ENCODE results near the gene REX1BD. TPM values are rescaled to one million over a fixed set of nuclear protein-coding genes. Genes with fewer than 3 reads are reported as not detected.

The REX1BD gene
- total and polyA plus RNA-seq, 2 of the 8 experiments (the other 6 are each of a cell fraction or from before 2014, with no cell fraction given): 56.8 to 62.7 TPM

DNA sequence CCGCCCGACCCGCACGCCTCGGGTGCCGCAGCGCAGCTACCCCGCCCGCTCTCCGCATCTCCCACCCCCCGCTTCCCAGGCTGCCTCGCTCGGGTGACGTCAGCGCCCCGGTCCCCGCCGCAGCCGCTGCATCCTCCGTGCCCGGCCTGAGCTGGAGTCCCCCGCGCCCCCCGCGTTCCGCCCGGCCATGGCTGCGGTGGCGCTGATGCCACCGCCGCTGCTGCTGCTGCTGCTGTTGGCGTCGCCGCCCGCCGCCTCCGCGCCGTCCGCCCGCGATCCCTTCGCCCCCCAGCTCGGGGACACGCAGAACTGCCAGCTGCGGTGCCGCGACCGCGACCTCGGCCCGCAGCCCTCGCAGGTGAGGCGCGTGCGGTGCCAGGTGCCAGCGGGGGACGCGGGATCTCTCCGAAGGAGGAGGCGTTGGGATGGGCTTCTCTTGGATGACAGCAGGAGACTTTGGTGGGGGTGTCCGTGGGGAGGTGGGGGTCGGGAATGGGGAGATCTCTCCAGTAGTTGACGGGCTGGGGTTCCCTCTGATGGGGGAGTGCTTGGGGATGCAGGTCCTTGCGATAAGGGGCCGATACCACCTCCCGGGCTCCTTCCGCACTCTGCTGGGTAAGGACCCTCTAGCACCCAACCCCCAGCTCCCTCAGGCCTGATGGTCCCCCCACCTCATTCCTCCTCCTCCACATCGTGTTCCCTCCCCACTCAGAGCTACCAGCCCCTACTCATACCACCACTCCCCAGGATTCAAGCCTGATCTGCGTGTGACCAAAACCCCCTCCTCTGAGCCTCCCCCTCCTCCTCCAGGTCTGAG, 24.4 kb downstream of the REX1BD start, which contains the start of gene TMEM59L (continued):
- TF ChIP-seq POLR2A (IDR thresholded peaks at IDR 0.05; ENCODE audit: control extremely low read depth in 1 of 2, low read depth in 2 of 2, low read length in 2 of 2): no peak
- TF ChIP-seq, protein P1, sequence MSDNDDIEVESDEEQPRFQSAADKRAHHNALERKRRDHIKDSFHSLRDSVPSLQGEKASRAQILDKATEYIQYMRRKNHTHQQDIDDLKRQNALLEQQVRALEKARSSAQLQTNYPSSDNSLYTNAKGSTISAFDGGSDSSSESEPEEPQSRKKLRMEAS (IDR thresholded peaks at IDR 0.05): peak; percentile 35; the same call in 1 of the 2 replicates
- TF ChIP-seq CHD2 (IDR thresholded peaks at IDR 0.05; ENCODE audit: low read length): no peak
- TF ChIP-seq CREB1 (IDR thresholded peaks at IDR 0.05): peak; percentile 79
- no peak for TF ChIP-seq JUN (IDR thresholded peaks at IDR 0.05; ENCODE audit: low read depth, low read length)
- TF ChIP-seq CHD1 (IDR thresholded peaks at IDR 0.05; ENCODE audit: low read depth, low read length): no peak
- TF ChIP-seq YY1 (IDR thresholded peaks at IDR 0.05; ENCODE audit: low read depth, low read length): no peak
- peak; percentile 73 for TF ChIP-seq RNF2 (IDR thresholded peaks at IDR 0.05; ENCODE audit: borderline replicate concordance, low read depth, low read length, missing control alignments, poor library complexity, severe bottlenecking)
- no peak for TF ChIP-seq FOSL1 (IDR thresholded peaks at IDR 0.05; ENCODE audit: insufficient read depth, low read depth, low read length)
- no peak for TF ChIP-seq NANOG (IDR thresholded peaks at IDR 0.05; ENCODE audit: insufficient read depth, low read depth, low read length, poor library complexity, severe bottlenecking)
- TF ChIP-seq HDAC2 (IDR thresholded peaks at IDR 0.05; ENCODE audit: borderline replicate concordance in 1 of 2, low read depth in 2 of 2, low read length in 2 of 2): 0 out of 4 replicates have a peak, but pooled peaks of 1 of the 2 experiments have one; percentile 26
- TF ChIP-seq PHF8 (conservative IDR thresholded peaks at IDR 0.05; ENCODE audit: low read depth, low read length): 0 out of 2 replicates have a peak, but pooled peaks have one; percentile 31
- TF ChIP-seq SP4 (IDR thresholded peaks at IDR 0.05; ENCODE audit: low read length): no peak
- TF ChIP-seq USF2 (IDR thresholded peaks at IDR 0.05; ENCODE audit: low read length): no peak
- TF ChIP-seq, protein P2, sequence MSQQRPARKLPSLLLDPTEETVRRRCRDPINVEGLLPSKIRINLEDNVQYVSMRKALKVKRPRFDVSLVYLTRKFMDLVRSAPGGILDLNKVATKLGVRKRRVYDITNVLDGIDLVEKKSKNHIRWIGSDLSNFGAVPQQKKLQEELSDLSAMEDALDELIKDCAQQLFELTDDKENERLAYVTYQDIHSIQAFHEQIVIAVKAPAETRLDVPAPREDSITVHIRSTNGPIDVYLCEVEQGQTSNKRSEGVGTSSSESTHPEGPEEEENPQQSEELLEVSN (IDR thresholded peaks at IDR 0.05): 0 out of 2 replicates have a peak, but pooled peaks have one; percentile 10
- no peak for TF ChIP-seq SIN3A (conservative IDR thresholded peaks at IDR 0.05 in 1 of 2, IDR thresholded peaks at IDR 0.05 in 1 of 2; ENCODE audit: low read depth in 1 of 2, low read length in 2 of 2)
- peak; percentile 83 for TF ChIP-seq EZH2 (IDR thresholded peaks at IDR 0.05; ENCODE audit: low read depth, low read length, severe bottlenecking)
- TF ChIP-seq JUND (IDR thresholded peaks at IDR 0.05; ENCODE audit: low read length): peak; percentile 15; the same call in 1 of the 2 replicates
- no peak for TF ChIP-seq RFX5 (IDR thresholded peaks at IDR 0.05; ENCODE audit: borderline replicate concordance, low read depth, low read length)
- no peak for TF ChIP-seq CTBP2 (IDR thresholded peaks at IDR 0.05; ENCODE audit: borderline replicate concordance, insufficient read depth, insufficient read length, low read length)
- no peak for TF ChIP-seq EGR1 (IDR thresholded peaks at IDR 0.05; ENCODE audit: borderline replicate concordance, low read depth, low read length)
